HTERT RPE-1 (cell line): Measurements from ENCODE around the gene CACNA1D.

ENCODE experiments used
- in situ Hi-C: fragments of 300-500 bp; cut with MboI; formaldehyde crosslinking; loops from 4 replicates; pipeline ENCODE4 v1.14.3; 2020; ENCODE audit warnings: low sequenced_read_pairs

CACNA1D gene

GRCh38 chr3:53803124-53803815 is 308.9 kb downstream of the CACNA1D start:
- in situ Hi-C loops = no loop called here

DNA sequence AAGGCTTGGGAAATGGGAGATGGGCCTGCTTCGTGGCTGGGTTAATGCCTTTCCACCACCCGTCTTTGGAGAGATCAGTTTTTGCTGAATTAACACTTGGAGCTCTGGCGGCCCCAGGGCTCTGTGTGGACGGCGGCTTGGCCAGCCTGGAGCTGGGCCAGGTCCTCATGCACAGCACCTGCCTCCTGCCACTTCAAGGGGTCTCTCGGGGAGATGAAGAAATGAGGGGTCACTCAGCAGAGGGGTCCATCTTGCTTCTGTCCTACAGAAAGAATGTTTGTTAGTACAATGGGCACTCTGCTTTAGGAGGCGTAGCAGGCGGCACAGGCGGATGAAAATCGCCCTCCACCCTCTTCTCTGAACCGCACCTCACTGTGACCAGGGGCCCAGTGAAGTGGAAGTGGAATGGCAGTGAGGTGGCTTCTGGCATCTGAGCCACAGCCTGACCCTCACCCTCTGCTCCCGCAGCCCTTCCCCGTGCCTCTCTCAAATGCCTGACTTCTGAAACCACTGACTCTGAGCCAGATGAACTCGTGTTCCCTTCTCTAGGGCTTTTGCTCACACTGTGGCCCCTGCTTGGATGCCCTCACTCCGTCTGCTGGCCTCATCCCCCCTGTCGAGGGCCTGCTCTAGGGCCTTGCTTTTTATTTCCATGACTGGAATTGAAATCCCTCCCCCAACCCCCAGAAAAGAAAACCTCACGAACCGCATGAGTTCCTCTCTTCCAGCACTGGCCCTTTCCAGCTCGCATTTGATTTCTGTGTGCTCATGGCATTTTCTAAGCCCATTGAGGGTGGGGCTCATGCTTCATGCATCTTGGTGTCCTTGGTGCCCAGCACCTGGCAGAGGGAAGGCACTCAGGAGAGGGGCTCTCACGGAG is 309.6 kb downstream of the CACNA1D start:
- in situ Hi-C loops = no loop called here

DNA sequence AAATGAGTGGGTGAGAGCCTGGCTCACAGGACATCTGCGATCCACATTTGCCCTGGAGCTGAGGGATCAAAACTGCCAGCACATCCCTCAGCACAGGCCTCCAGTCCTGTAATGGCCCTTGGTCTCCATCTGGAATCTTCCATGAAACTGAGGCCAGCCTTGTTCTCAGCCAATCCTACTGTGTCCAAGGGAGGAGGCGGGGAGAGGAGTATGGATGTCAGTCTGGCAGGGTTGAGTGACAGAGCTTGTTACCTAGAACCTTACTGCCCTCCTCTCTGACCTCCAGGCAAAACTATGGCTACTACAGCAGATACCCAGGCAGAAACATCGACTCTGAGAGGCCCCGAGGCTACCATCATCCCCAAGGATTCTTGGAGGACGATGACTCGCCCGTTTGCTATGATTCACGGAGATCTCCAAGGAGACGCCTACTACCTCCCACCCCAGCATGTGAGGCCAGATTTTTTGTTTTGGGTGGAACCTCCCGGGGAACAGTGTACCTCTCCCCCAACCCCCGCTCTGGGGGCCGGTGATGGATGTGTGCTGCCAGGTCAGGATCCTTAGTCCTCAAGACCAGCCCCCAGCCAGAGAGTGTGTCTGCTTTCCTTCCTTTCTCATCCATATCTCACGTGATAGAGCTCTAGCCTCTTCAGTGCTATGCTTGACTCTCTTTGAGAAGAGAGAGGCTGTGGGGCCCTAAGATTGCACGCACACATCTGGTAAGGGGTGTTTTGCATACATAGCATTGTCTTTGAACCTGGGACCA is 310.5 kb downstream of the CACNA1D start:
- in situ Hi-C loops = no loop called here

GRCh38 chr3:53805463-53806159 is 311.2 kb downstream of the CACNA1D start:
- in situ Hi-C loops = no loop called here

- in situ Hi-C loops = no loop called here
Measured at GRCh38 chr3:53806182-53807116, 312.0 kb downstream of the CACNA1D start.

DNA sequence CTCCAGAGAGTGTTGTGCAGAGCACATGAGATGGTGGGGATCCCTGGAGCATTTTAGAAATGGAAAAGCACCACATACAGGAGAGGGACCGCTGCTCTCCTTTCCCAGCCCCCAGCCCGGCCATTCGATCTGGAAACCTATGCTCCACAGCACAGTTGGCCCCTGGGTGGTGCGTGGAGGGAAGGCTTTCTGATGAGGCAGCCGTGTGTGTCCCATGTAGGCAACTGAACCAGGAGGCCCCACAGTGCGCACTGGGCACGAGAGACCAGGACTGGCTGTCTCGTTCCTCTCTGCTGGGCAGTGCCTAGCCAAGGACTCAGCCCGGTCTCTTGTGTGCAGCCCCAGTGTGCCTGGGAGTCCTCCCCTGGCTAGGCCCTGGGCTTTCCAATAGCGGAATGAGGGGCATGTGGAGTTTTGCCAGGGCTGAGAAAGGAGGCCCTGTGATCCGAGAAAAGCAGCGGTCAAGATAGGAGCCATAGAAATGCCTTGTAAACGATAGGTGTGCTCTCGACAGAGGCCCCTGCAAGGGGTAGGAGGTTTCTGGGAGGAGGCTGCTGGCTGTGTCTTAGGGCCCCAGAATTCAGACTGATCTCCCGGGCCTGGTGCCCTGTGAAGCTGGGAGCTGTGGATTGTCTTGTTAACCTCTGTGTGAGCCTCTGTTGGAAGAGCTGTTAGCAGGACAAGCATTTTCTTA is 312.9 kb downstream of the CACNA1D start:
- in situ Hi-C loops = no loop called here

DNA sequence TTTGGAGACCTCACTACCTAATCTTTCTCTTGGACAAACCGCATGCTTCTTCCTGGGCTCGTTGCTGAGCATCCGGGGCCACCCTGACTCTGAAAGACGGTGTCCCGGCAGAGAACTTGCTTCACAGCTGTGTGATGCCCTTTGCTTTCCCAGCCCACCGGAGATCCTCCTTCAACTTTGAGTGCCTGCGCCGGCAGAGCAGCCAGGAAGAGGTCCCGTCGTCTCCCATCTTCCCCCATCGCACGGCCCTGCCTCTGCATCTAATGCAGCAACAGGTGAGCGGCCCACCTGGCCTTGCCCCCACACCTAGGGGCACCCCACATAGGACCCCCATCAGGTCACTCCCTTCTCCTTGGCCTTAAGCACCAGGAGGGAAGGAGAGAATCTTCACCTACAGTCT is 314.1 kb downstream of the CACNA1D start:
- in situ Hi-C loops = no loop called here

- in situ Hi-C loops = no loop called here
Measured at GRCh38 chr3:53809267-53809666, 314.9 kb downstream of the CACNA1D start.

- in situ Hi-C loops = no loop called here
Measured at GRCh38 chr3:53809764-53810400, 315.5 kb downstream of the CACNA1D start.

DNA sequence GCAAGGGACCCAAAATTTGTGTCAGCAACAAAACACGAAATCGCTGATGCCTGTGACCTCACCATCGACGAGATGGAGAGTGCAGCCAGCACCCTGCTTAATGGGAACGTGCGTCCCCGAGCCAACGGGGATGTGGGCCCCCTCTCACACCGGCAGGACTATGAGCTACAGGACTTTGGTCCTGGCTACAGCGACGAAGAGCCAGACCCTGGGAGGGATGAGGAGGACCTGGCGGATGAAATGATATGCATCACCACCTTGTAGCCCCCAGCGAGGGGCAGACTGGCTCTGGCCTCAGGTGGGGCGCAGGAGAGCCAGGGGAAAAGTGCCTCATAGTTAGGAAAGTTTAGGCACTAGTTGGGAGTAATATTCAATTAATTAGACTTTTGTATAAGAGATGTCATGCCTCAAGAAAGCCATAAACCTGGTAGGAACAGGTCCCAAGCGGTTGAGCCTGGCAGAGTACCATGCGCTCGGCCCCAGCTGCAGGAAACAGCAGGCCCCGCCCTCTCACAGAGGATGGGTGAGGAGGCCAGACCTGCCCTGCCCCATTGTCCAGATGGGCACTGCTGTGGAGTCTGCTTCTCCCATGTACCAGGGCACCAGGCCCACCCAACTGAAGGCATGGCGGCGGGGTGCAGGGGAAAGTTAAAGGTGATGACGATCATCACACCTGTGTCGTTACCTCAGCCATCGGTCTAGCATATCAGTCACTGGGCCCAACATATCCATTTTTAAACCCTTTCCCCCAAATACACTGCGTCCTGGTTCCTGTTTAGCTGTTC is 316.9 kb downstream of the CACNA1D start:
- in situ Hi-C loops = no loop called here

DNA sequence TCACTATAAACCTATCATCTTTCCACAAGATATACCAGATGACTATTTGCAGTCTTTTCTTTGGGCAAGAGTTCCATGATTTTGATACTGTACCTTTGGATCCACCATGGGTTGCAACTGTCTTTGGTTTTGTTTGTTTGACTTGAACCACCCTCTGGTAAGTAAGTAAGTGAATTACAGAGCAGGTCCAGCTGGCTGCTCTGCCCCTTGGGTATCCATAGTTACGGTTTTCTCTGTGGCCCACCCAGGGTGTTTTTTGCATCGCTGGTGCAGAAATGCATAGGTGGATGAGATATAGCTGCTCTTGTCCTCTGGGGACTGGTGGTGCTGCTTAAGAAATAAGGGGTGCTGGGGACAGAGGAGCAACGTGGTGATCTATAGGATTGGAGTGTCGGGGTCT is 318.0 kb downstream of the CACNA1D start:
- in situ Hi-C loops = no loop called here

DNA sequence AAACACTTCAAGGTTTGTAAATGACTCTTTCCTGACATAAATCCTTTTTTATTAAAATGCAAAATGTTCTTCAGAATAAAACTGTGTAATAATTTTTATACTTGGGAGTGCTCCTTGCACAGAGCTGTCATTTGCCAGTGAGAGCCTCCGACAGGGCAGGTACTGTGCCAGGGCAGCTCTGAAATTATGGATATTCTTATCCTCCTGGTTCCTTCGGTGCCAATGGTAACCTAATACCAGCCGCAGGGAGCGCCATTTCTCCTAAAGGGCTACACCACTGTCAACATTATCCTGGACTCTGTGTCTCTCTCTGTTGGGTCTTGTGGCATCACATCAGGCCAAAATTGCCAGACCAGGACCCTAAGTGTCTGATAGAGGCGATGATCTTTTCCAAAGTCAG is 318.8 kb downstream of the CACNA1D start:
- in situ Hi-C loops = no loop called here

DNA sequence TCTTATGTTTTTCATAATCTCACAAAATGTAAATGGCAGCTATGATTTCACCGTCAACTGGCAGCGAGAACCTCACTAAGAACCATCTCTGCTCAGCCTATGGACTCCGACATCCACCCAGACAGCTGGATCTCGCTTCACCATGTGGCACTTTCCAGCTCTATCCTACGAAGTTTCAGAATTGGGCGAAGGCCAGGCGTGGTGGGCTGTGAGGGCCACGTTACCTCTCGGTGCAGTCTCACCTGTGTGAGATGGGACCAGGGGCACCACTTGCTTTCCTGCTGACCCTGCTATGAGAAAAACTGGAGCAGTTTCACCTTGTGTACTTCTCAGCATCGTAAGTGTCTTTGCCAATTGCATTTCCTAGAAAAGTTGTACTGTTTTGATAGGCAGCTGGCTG is 319.5 kb downstream of the CACNA1D start:
- in situ Hi-C loops = no loop called here

DNA sequence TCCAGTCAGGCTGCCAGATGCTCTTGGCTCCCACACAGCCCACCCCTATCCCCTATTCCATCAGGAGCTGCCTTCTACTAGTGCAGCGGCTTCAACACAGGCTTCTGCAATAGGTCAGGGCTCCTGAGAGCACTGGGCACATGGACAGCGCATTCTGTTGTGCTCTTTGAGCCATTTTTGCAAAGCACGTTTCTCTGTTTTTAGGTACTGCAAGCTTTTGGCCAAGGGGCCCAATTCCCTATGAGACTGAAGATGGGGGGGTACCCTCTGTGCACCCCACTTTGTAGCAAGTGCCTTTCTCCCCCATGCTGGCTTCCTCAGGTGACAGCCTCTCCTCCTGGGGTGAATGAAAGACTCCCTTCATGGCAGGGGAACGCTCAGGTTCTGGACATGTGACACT is 320.7 kb downstream of the CACNA1D start:
- in situ Hi-C loops = no loop called here

- in situ Hi-C loops = no loop called here
Measured at GRCh38 chr3:53815651-53816050, 321.2 kb downstream of the CACNA1D start.

DNA sequence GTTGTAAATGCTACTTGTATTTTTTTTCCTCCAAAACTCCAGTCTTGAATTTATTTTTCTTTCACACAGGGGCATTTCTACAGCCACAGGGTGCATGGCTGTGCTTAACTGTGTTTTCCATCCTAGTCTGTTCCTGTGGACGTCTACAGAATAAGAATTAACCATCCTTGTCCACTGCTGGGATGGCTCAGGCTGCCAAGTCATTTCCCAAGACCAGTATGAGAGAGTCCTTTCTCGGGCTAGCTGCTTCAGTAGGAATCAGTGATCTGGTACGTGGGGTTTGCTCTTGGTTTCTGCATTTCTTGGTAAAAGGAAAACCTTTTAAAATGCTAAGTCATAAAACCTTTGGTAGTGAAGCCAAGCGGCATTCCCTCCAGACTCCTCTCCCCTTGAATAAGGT is 322.0 kb downstream of the CACNA1D start:
- in situ Hi-C loops = no loop called here

DNA sequence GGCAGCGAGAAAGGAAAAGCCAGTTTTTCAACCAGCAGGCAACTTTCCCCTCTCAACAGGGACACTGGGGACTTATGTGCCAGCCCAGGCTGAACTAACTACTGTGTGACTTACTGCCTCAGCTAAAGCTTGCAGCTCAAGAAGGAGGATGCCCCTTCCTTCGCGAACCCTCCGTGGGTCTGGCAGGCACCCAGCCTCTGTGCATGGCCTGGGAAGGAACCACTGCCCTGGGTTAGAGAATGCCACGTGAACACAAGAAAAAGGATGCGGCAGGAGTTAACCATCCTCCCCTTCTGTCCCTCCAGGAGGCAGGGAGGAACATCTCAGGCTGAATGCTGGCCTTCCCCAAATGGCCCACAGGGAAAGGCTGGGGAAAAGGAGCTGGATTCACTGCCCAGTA is 322.8 kb downstream of the CACNA1D start:
- in situ Hi-C loops = no loop called here

DNA sequence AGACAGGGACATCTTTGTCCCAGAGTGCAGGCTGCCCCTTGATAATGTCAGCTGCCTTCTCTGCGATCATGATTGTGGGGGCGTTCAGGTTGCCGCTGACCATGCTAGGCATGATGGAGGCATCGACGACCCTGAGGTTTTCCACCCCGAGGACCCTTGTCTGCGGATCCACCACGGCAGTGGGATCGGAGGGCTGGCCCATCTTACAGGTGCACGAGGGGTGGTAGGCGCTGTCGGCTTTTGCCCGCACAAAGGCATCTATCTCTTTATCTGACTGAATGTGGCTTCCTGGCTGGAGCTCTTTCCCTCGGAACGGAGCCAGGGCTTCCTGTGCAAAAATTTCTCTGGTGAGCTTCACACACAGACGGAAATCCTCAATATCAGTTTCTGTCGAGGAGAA is 323.4 kb downstream of the CACNA1D start:
- in situ Hi-C loops = no loop called here
